Neural progenitor cell (in vitro differentiated cells): ENCODE results near the gene CSAG1.

Experiments used
- CTCF ChIP-seq: fragments of 200-600 bp; sonication (generic); IDR thresholded peaks from 2 replicates; pipeline ENCODE4 v1.5.1; 2017; ENCODE audit warnings: antibody characterized with exemption, mild to moderate bottlenecking
- EZH2 ChIP-seq: fragments of 200-600 bp; sonication (generic); IDR thresholded peaks from 2 replicates; pipeline ENCODE4 v1.6.1; 2017; ENCODE audit warnings: antibody characterized with exemption, mild to moderate bottlenecking, moderate library complexity
- EZH2phosphoT487 ChIP-seq: fragments of 200-600 bp; sonication (generic); IDR thresholded peaks from 2 replicates; pipeline ENCODE4 v1.6.1; 2017; ENCODE audit warnings: antibody characterized with exemption

GRCh38 chrX:152735860-152736511 lies 2.5 kb upstream of the CSAG1 start:
- TF ChIP-seq CTCF (no peak), EZH2phosphoT487 (no peak), EZH2 (no peak)
